SH-SY5Y (cell line): ENCODE results near the gene TYR.

Source experiments
- GATA2 ChIP-seq: IDR thresholded peaks from 2 replicates; pipeline ENCODE4 v1.6.1; 2011; ENCODE audit warnings: mild to moderate bottlenecking, low read depth, low read length
- GATA3 ChIP-seq: IDR thresholded peaks from 2 replicates; pipeline ENCODE4 v1.6.1; 2011; ENCODE audit warnings: low read depth, mild to moderate bottlenecking, low read length, moderate library complexity

GRCh38 chr11:89321401-89321800 is 143.7 kb downstream of the TYR start:
- TF ChIP-seq GATA3 (no peak), GATA2 (no peak)
